Esophagus squamous epithelium (tissue), 5 donors: ENCODE data around the gene NDUFA9. TPM values are rescaled to one million over a fixed set of nuclear protein-coding genes. Genes with fewer than 3 reads are reported as not detected.
A peak's percentile ranks its signal among the peaks of the same experiment; 100 is the strongest.

Source experiments
- DNase-seq: peaks from one replicate; lab custom pipeline; 2025; lab: John Stamatoyannopoulos, UW
- H3K27ac ChIP-seq, 4 donors: fragments of 200-600 bp; sonication (generic); one replicate each; pipeline ENCODE4 v1.5.1; 2016 to 2019; ENCODE audit warnings: mild to moderate bottlenecking in 1 of 4
- H3K27me3 ChIP-seq, 4 donors: fragments of 200-600 bp; sonication (generic); 1 replicate in 3 of 4; 2 replicates in 1 of 4; pipeline versions ENCODE4 v1.5.1 to v1.6.0; 2017 to 2021; ENCODE audit warnings: antibody characterized with exemption in 1 of 4
- H3K36me3 ChIP-seq, 3 donors: fragments of 200-600 bp; sonication (generic); one replicate each; pipeline ENCODE4 v1.5.1; 2016 to 2019
- H3K4me1 ChIP-seq, 3 donors: fragments of 200-600 bp; sonication (generic); one replicate each; pipeline ENCODE4 v1.5.1; 2017 to 2019
- H3K4me3 ChIP-seq, 4 donors: fragments of 200-600 bp; sonication (generic); 1 replicate in 3 of 4; 2 replicates in 1 of 4; pipeline ENCODE4 v1.5.1; 2016 to 2019; ENCODE audit warnings: mild to moderate bottlenecking in 2 of 4, moderate library complexity in 1 of 4
- H3K9me3 ChIP-seq, 3 donors: fragments of 200-600 bp; sonication (generic); one replicate each; pipeline ENCODE4 v1.5.1; 2016 to 2019
- CTCF ChIP-seq, 6 experiments: fragments of 450-650 bp in 4 of 6; fragments of 200-600 bp in 2 of 6; sonication (generic) in 2 of 6; IDR thresholded peaks; one replicate each; pipeline ENCODE4 v1.5.1; 2016 to 2019; ENCODE audit warnings: antibody characterized with exemption in 6 of 6, mild to moderate bottlenecking in 4 of 6, moderate library complexity in 4 of 6
- POLR2A ChIP-seq, 4 donors: fragments of 450-650 bp; IDR thresholded peaks; one replicate each; pipeline ENCODE4 v1.6.1; 2017; ENCODE audit warnings: antibody characterized with exemption in 4 of 4, mild to moderate bottlenecking in 4 of 4, moderate library complexity in 3 of 4
- WGBS, 2 donors: methylation state at CpG; one replicate each; pipeline ENCODE4 v1.1.5; 2018; 5-methylcytosine and 5-hydroxymethylcytosine counted together
- intact Hi-C: fragments of 100-400 bp; cut with DNase I; formaldehyde crosslinking; loops from one replicate; pipeline ENCODE4 v1.15.0; 2022
- total RNA-seq, 4 donors: library from RNA; depleted of rRNA; stranded (reverse); fragments of >200 nt; gene quantifications; one replicate each; pipeline ENCODE4 v1.1.0, GENCODE V29; 2016
- donor health status: DM: yes; HTN: yes; CAD: no.

Gene NDUFA9
- total RNA-seq, 4 donors from 2014 or later = 30.6 to 69.3 (median 49.0) TPM

GRCh38 chr12:4649358-4649661 lies 396 bp downstream of the NDUFA9 start:
- Histone ChIP-seq H3K4me3 (peak overlapping the region; percentile 60 to 92 (median 81)), H3K4me1 (peaks cover 0 to 50% (median 12%) of the 10 kb centered on the region in 3 donors), H3K27ac (peak overlapping the region; percentile 90 to 94 (median 91)), H3K9me3 (no peaks in the 10 kb centered on the region), H3K36me3 (peaks cover 0 to 6% (median 2%) of the 10 kb centered on the region in 3 donors), H3K27me3 (no peaks in the 10 kb centered on the region)
- WGBS, 2 donors = 0 to 1% methylated on average over 6 of the region's 6 CpGs
- DNase-seq = no peak
- intact Hi-C loops = no loop called here
- no peak for TF ChIP-seq CTCF (IDR thresholded peaks at IDR 0.05)
- no peak for TF ChIP-seq POLR2A (IDR thresholded peaks at IDR 0.05)

- intact Hi-C loops = no loop called here
- DNase-seq = no peak
- TF ChIP-seq CTCF (IDR thresholded peaks at IDR 0.05) (no peak), POLR2A (IDR thresholded peaks at IDR 0.05) (no peak)
- no peaks in the 10 kb centered on the region for H3K9me3 ChIP-seq
- peaks cover 0 to 45% (median 14%) of the 10 kb centered on the region in 3 donors for H3K36me3 ChIP-seq
- H3K27ac ChIP-seq = no peak overlapping the region
- H3K27me3 ChIP-seq = no peaks in the 10 kb centered on the region
- H3K4me3 ChIP-seq = no peak overlapping the region
- peaks cover 0 to 42% (median 8%) of the 10 kb centered on the region in 3 donors for H3K4me1 ChIP-seq
These were observed 4.3 kb downstream of the NDUFA9 start for GRCh38 chr12:4653257-4653656.

- DNase-seq = no peak
- H3K27me3 ChIP-seq = no peaks in the 10 kb centered on the region
- 65 to 79% methylated on average over 2 of the region's 2 CpGs for WGBS, 2 donors
- no peak overlapping the region for H3K4me3 ChIP-seq
- H3K36me3 ChIP-seq = peaks cover 0 to 50% (median 15%) of the 10 kb centered on the region in 3 donors
- no peaks in the 10 kb centered on the region for H3K9me3 ChIP-seq
- intact Hi-C loops = no loop called here
- no peak for TF ChIP-seq POLR2A (IDR thresholded peaks at IDR 0.05)
- H3K27ac ChIP-seq = no peak overlapping the region
- peaks cover 0 to 41% (median 8%) of the 10 kb centered on the region in 3 donors for H3K4me1 ChIP-seq
These were observed 4.8 kb downstream of the NDUFA9 start for GRCh38 chr12:4653691-4654090.

- no peak overlapping the region for H3K4me3 ChIP-seq
- no peaks in the 10 kb centered on the region for H3K27me3 ChIP-seq
- H3K36me3 ChIP-seq = peaks cover 24 to 97% (median 40%) of the 10 kb centered on the region in 3 donors
- no peak for DNase-seq
- no peak overlapping the region for H3K27ac ChIP-seq
- peaks cover 0 to 4% (median 0%) of the 10 kb centered on the region in 3 donors for H3K9me3 ChIP-seq
- intact Hi-C loops = no loop called here
- TF ChIP-seq CTCF (IDR thresholded peaks at IDR 0.05) (no peak), POLR2A (IDR thresholded peaks at IDR 0.05) (no peak)
- WGBS, 2 donors = 62 to 70% methylated on average over 3 of the region's 3 CpGs
- no peaks in the 10 kb centered on the region for H3K4me1 ChIP-seq
These were observed 15.1 kb downstream of the NDUFA9 start for GRCh38 chr12:4663971-4664505.

- H3K4me1 ChIP-seq = no peaks in the 10 kb centered on the region
- TF ChIP-seq POLR2A (IDR thresholded peaks at IDR 0.05) (no peak), CTCF (IDR thresholded peaks at IDR 0.05) (no peak)
- no peaks in the 10 kb centered on the region for H3K27me3 ChIP-seq
- peaks cover 25 to 97% (median 36%) of the 10 kb centered on the region in 3 donors for H3K36me3 ChIP-seq
- DNase-seq = no peak
- intact Hi-C loops = no loop called here
- H3K4me3 ChIP-seq = no peak overlapping the region
- H3K9me3 ChIP-seq = peaks cover 0 to 4% (median 0%) of the 10 kb centered on the region in 3 donors
- H3K27ac ChIP-seq = no peak overlapping the region
- 96 to 98% methylated on average over 3 of the region's 3 CpGs for WGBS, 2 donors
These were observed 16.3 kb downstream of the NDUFA9 start for GRCh38 chr12:4665236-4665635.

GRCh38 chr12:4679711-4680110 lies 30.8 kb downstream of the NDUFA9 start:
- peaks cover 0 to 43% (median 21%) of the 10 kb centered on the region in 3 donors for H3K36me3 ChIP-seq
- no peaks in the 10 kb centered on the region for H3K27me3 ChIP-seq
- no peak for DNase-seq
- WGBS, 2 donors = 87 to 94% methylated on average over 2 of the region's 2 CpGs
- intact Hi-C loops = no loop called here
- no peak overlapping the region for H3K4me3 ChIP-seq
- no peaks in the 10 kb centered on the region for H3K9me3 ChIP-seq
- no peak overlapping the region for H3K27ac ChIP-seq
- no peaks in the 10 kb centered on the region for H3K4me1 ChIP-seq
- TF ChIP-seq POLR2A (IDR thresholded peaks at IDR 0.05) (no peak), CTCF (IDR thresholded peaks at IDR 0.05) (no peak)
